Epidermal melanocyte (primary cell): ENCODE results near the gene FAT2.

Experiments used
- DNase-seq: peaks from one replicate; pipeline ENCODE4 v3.0.0; 2011; ENCODE audit warnings: low spot score; ENCODE audit not compliant: insufficient read length

The FAT2 gene, protein sequence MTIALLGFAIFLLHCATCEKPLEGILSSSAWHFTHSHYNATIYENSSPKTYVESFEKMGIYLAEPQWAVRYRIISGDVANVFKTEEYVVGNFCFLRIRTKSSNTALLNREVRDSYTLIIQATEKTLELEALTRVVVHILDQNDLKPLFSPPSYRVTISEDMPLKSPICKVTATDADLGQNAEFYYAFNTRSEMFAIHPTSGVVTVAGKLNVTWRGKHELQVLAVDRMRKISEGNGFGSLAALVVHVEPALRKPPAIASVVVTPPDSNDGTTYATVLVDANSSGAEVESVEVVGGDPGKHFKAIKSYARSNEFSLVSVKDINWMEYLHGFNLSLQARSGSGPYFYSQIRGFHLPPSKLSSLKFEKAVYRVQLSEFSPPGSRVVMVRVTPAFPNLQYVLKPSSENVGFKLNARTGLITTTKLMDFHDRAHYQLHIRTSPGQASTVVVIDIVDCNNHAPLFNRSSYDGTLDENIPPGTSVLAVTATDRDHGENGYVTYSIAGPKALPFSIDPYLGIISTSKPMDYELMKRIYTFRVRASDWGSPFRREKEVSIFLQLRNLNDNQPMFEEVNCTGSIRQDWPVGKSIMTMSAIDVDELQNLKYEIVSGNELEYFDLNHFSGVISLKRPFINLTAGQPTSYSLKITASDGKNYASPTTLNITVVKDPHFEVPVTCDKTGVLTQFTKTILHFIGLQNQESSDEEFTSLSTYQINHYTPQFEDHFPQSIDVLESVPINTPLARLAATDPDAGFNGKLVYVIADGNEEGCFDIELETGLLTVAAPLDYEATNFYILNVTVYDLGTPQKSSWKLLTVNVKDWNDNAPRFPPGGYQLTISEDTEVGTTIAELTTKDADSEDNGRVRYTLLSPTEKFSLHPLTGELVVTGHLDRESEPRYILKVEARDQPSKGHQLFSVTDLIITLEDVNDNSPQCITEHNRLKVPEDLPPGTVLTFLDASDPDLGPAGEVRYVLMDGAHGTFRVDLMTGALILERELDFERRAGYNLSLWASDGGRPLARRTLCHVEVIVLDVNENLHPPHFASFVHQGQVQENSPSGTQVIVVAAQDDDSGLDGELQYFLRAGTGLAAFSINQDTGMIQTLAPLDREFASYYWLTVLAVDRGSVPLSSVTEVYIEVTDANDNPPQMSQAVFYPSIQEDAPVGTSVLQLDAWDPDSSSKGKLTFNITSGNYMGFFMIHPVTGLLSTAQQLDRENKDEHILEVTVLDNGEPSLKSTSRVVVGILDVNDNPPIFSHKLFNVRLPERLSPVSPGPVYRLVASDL (N-terminal part only)

DNA sequence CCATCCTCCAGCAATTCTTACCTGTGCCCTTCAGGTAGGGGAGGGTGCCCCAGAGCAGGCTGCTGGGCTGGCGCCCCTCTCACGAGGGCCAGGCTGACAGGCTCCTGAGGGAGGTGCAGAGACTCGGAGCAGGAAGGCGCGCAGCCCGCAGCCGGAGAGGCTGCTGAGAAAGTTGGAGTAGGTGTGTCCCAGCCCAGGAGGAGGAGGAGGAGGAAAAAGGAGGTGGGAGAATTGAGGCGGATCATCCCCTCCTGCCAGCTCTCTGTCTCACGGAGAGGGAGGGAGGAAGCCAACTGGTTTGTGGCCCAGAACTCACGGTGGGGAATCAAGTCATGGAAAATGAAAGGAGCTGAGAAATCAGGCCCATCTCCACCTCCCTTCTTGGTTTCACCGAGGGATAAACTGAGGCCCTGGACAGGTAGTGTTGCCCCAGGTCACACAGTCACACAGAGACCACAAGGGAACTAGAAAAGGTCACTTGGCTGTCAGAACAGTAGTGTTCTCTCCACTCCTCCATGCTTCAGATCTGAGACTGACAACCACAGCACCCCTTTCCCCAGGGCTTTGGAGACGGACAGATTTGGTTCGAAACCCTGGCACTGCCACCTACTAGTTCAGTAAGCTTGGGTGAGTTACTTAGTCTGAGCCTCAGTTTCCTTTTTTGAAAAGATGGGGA, at the start of gene FAT2:
TSS of gene FAT2 (minus strand) at position 188 of the 676 bp plus-strand sequence. CDS start 22,400 bp downstream, outside the sequence.
- DNase-seq, result no peak

DNA sequence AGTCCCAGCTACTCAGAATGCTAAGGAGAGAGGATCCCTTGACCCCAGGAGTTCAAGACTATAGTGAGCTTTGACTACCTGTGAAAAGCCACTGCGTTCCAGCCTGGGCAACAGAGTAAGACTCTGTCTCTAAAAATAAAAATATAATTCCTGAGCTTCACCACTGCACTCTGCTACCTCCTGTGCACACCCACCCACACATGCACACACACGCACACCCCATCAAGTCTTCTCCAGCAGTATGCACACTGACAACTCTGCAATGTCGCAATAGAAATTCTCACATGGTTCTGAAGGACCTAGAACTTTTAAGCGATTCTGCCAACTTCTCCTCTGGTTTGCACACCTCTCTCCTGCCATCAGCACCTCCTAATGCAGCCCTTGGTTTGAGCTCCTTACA, 47.5 kb upstream of the FAT2 start:
- no peak for DNase-seq

DNA sequence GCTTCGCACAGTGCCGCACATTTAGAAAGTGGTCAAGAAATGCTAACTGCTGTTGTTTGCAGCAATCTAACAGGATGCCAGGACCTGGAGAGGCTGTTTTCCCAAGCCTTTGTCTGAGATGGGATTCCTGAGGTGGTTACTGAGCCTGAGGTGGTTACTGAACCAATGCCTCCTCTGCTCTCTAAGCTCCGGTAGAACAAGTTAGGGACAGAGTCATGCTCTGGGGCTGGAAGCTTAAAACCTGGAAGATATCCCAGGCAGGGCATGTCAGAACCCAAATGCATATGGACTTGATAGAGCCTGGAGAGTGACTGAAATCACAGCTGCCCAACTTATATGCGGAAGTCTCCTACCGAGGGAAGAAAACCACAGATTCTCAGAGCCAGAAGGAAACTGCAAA, 46.5 kb upstream of the FAT2 start:
- no peak for DNase-seq

DNA sequence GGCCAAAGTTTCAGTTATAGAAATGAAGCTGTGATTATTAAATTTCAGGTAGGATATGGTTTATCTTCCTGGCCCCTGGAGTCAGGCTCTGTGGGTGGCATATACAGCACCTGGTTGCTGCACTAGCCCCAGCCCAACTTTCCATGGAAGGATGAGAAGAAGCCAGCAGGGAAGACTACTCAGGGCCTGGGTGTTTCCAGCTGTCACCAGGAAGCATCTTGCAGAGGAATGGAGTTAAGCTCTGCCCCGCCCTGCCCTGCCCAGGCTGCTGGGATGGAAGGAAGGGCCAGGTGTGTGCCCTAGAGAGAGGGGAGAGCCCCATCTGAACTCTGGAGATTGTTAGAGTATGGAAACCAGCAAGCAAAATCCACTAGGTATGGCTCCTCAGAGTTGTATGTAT, 42.8 kb upstream of the FAT2 start:
- DNase-seq, result no peak

DNA sequence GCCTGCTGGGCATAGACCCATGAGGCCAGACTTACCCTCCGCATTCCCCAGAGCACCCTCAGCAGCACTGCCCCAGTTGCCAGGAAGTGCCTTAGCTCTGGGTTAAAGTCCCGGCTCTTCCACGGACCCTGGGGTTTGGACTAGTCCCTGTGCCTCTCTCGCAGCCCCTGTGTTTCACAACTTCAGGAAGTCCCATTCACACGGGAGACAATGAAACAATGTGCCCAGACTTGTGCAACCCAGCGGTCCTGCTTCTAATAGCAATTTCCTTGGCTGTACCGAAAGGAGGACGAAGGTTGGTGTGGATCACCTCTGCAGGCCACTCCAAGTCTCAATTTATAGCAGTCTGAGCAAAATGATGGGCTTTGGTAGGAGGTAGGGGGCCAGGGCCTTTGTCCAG, 41.8 kb upstream of the FAT2 start:
- DNase-seq, result no peak

DNA sequence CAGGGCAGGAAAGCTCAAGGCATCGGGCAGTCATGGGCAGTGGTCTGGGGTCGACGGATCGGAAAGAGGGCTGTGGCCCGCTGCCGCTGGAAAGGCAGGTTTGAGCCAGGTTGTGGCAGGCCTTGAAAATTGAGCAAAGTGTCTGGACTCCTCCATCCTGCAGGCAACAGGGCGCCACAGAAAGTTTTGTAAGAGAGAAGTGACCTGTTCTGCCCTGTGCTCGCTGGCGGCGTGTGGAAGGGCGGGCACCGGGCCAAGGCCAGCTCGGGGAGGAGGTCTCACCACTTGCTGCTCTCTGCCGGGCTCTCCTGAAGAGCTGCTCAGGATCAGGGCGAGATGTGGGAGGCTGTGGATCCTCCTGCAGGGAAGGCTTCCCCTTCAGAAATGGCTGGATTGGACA, 41.4 kb upstream of the FAT2 start:
- no peak for DNase-seq

DNA sequence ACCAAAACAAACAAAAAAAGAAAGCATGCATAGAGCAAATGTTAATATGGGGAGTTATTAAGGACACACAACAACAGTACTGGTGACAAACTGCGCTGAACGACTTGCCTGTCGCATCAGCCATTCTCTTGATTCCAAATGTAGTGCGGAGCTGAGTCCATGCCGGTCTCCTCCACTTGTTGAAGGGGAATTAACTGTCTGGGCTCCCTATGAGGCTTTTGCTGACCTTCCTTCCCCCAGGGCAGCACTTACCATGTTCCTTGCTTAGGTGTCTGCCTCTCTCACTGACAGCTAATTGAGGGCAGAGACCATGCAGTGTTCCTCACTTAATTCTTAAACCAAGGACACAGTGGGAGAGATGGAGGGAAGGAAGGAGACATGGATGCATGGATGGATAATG, 40.8 kb upstream of the FAT2 start:
- no peak for DNase-seq

DNA sequence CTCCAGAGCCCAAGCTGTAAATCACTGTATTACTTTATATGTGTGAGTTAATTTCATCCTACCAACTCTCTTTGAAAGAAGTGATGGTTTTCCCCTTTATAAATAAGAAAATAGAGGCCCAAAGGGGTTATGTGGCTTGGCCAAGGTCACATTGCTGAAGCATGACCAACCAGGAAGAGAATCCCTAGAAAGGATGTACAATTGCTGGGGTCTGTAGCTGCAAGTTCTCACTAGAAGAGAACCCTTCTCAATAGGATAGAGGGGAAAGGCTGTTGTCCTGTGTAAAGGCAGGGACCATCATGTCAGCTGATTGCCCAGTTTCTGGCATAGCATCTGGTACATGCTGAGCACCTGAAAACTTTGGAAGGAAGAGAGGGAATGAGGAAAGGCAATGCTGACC, 39.0 kb upstream of the FAT2 start:
- no peak for DNase-seq

DNA sequence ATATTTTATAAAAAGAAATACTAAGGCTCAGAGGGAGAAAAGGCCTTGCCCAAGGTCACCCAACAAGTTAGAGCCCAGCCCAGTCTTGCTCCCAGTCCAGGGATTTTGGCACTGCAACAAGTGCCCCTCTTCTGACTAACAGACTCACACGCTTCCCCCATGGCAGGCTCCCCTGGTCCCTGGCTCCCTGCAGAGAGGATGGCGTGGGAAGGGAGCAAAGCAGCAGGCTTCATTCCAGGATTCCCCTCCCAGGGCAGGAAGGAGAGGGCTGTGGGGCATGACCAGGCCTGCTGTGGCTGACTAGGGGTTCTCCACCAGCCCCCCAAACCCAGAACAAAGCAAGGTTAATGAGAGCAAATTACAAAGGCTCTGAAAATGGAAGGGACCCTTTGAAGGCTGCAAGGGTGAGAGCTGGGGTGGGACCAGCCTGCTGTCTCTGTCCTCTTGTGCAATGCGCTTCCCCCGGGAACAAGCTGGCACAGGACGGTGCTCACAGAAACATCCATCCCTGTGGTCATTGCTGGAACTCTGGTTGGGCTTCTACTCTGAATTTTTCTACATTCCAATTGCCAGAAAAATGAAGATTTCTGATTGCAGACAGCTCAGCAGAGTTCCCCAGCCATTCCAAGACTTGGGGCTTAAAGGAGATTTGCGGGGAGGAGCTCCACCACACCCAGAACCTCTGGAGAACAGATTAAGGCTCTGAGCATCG, 37.1 kb upstream of the FAT2 start:
- DNase-seq, result no peak

DNA sequence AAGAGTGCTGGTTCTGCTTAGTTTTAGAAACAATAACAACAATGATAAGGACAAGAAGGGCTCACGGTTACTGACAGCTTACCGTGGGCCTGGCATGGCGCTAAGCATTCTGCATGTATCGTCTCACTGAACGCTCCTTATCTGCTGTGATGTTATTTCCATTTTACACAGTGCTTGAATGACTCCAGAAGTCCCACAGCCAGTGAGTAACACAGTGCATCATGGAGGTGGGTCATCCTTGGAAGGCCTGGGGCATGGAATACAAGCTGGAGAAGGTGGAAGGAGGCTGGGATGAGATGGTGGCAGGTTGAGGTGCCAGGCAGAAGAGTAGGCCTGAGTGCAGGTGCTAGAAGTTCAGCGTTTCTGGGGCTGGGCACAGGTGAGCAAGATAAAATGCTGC, 36.5 kb upstream of the FAT2 start:
- DNase-seq, result no peak

DNA sequence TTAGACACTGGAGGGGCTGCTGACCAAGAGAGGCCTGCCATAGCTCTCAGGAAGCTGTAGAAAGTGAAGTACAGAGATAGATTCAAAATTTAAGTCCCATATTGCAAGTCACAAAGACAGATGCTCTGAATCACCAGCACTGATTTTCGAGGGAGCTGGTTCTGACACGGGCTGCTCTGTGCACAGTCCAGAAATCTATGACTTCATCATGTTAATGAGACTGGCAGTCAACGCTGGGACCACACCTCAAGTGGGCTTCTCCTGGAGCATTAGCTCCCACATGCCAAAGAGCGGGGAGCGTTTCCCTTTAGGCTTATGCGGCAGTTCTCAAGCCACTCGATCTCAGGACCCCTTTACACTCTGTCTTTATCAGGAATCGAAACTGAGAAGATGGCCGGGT, 34.2 kb upstream of the FAT2 start:
- DNase-seq, result no peak

DNA sequence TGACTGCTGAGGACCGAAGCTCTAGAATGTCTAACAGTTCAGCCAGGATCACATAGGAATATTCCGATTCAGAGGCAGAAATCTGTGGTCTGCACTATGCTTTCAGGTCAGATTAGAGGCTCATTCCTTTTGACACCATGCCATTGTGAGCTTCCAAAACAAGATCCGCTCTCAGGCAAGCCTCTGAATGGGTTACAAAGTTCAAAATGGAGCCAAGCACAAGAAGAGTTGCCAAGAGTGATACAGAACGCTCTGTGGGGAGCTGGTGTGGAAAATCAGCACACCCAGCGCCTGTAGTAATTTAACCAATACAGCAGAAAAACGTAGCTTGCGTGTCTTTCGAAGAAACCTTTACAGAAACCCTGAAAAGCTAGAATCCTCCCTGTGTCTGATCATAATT, 33.3 kb upstream of the FAT2 start:
- no peak for DNase-seq

DNA sequence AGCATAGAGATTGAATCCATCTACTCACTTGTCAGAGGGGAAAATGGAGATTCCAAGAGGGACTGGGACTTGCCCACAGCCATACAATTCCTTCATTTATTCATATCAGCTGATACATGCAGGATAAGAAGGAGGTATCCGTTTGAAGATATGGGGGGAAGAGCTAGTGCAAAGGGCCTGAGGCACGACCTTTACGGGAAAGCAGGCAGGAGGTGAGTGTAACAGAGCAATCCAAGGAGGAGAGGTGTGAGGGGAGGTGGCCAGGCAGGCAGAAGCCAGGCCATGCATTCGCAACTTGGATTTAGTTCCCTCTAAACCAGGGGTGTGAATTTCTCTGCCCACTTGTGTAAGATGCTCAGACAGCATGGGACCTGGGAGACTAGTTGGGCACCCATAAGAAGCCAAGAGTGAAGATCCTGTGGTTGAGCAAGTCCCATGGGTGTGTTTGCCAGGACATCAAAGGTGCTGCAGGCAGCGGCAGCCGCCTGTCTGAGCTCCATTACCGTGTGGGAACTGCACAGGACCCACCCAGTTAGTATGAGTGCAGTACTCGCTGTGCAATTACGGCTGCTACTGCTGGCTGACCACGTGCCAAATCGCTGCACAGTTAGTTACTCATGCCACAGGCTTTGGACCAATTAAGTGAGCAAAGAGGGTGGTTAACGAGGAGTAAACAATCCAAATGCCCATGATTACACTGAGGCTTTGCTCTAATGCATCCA, 31.4 kb upstream of the FAT2 start:
- DNase-seq, result no peak

DNA sequence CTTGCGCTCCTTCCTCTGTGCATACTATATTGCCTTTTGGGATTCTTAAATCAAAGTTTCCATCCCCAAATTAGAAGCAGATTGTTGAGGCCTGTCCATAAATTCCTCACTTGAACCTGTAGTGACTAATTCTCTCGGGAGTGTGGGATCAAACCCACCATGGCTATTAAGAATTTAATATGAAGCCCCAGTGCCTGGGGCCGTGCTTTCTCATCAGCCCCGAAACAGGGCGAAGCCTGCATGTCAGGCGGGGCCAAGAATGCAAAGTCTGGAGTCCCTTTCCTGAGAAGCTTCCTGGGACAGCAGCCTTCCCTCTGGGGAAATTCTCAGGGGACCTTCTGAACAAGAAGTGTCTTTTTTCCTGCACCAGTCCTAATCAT, 29.3 kb upstream of the FAT2 start:
- no peak for DNase-seq

DNA sequence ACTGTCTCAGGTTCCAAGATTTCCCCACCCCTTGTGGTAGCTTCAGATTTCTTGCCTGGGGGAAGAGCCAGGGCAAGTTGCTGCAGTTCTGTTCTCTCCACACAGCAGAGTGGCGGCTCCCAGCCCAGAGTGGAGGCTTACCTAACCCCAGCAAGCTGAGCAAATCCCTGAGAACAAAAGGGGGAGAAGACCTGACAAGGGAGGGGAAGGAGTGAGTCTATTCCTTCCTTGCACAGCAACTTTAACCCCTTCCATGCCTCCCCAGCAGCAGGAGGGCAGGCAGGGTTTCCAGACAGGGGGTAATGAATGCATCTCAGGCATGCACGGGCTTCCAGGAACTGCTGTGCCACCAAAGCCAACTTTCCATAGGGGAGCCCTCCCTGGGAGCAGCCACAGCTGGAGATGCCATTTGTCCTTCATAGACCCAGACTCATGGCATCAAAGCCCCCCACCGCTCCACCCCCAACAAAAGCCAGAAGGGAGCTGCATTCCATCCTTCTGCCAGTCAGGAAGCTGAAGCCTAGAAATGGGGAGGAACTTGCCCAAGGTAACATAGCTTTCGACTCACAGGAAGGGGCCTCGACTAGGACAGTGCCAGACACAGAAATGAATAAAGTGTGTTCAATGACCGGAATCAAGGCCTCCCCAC, 28.8 kb upstream of the FAT2 start:
- DNase-seq, result no peak

DNA sequence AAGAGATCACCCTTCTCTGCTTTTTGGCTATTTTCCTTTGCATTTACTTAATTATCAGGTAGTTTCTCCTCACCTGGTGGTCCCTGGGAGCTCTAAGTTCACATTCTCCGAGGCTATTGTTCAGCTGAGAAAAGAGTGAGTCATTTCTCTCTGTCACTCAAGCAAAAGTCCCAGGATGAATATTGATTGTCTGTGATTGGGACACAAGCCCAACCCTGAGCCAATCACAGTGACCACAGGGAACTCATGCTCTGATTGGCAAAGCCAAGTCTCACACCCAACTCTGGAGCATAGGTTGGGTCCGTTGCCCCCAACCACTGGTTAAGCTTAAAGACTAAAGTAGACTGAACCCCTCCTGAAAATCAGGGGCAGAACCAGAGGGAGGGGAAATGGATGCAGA, 27.8 kb upstream of the FAT2 start:
- DNase-seq, result no peak

DNA sequence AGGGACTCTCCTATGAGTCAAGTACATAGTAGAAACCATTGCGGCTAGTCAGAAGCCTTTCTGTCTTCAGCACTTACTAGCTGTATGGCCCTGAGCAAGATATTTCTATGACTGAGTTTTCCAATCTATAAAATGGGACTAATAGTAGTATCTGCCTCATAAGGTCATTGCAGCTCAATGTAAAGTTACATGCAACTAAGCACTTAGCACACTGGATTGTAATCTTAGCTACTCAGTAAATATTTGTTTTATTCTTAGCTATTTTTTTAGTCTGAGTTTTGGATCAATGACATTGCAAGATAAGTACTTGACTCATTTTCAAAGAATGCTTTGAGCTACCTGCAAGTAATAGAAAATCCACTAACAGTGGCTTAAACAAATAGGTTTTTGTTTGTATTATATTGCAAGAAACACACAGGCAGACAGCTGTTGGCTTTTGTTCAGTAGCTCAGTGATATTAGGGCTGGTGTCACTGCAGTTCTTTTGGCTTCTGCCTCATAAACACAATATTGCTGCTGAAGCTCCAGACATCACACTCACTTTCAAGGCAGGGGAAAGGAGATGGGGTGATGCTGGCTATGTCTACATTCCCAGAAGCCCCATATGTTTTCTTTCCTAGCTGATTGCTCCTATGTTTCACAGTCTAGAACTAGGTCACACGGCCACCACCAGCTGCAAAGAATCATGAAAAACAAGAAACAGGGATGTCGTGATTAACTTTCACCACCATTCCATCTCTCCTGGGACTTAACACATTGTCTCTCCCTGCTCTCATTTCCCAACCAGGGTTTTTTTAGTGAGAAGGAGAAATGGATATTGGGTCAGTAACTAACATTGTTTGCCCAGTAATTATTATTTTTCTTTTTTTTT, 26.9 kb upstream of the FAT2 start:
- DNase-seq, result no peak

DNA sequence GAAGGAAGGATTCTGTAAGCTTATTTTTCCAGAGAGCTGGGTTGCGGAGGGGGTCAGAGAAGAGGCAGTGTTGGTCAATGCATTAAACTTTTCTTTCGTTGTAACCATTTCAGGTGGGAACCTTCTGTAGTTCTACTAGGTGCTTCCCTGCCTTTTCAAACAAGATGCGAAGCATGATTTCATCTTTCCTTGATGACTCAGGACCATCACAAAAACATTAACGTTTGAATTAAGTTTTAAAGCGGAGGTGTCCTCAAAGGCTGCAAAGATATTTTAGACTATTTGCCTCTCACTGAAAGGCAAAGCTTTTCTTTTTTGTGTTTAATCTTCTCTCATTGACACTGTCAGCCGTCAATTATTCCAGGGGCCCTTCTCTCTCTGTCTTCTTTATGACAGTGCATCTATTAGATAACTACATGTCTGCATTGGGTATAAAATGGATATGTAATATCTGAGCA, 26.3 kb upstream of the FAT2 start:
- no peak for DNase-seq
